GM23338 (cell line): ENCODE results near the gene PCDHGB3. TPM values are rescaled to one million over a fixed set of nuclear protein-coding genes. Genes with fewer than 3 reads are reported as not detected.

Source experiments
- ATAC-seq: fragments of 200-7000 bp; cut with Tn5 transposase; 3 replicates; pipeline ENCODE4 v1.9.1; 2020
- DNase-seq: peaks from one replicate; pipeline ENCODE4 v3.0.0-alpha.2; 2015; ENCODE audit warnings: low spot score
- H2AFZ ChIP-seq: fragments of 200-600 bp; sonication (generic); 2 replicates; pipeline ENCODE4 v1.8.0; 2016; ENCODE audit warnings: antibody characterized with exemption, mild to moderate bottlenecking, moderate library complexity
- H3F3A ChIP-seq: fragments of 200-600 bp; sonication (generic); replicated peaks from 2 replicates; pipeline ENCODE4 v1.8.0; 2017; ENCODE audit warnings: antibody characterized with exemption, mixed run types, low read depth
- H3K27ac ChIP-seq: fragments of 200-600 bp; sonication (generic); 2 replicates; pipeline ENCODE4 v1.6.1; 2016; ENCODE audit warnings: low read depth
- H3K27me3 ChIP-seq: fragments of 200-600 bp; sonication (generic); 2 replicates; pipeline ENCODE4 v1.8.0; 2016; ENCODE audit warnings: mild to moderate bottlenecking, mixed run types, moderate library complexity; ENCODE audit not compliant: insufficient read depth
- H3K36me3 ChIP-seq: fragments of 200-600 bp; sonication (generic); 2 replicates; pipeline ENCODE4 v1.8.0; 2016; ENCODE audit warnings: mild to moderate bottlenecking; ENCODE audit not compliant: insufficient read depth
- H3K4me1 ChIP-seq: fragments of 200-600 bp; sonication (generic); 2 replicates; pipeline ENCODE4 v1.8.0; 2016; ENCODE audit warnings: mild to moderate bottlenecking, moderate library complexity; ENCODE audit not compliant: insufficient read depth
- H3K4me2 ChIP-seq: fragments of 200-600 bp; sonication (generic); 2 replicates; pipeline ENCODE4 v1.7.1; 2017; ENCODE audit warnings: mixed run types
- H3K4me3 ChIP-seq: fragments of 200-600 bp; sonication (generic); 2 replicates; pipeline ENCODE4 v1.6.1; 2016; ENCODE audit warnings: mixed run types
- H3K79me2 ChIP-seq: fragments of 200-600 bp; sonication (generic); replicated peaks from 2 replicates; pipeline ENCODE4 v1.8.0; 2017; ENCODE audit warnings: mild to moderate bottlenecking; ENCODE audit not compliant: insufficient read depth
- H3K9me2 ChIP-seq: fragments of 200-600 bp; sonication (generic); 2 replicates; pipeline ENCODE4 v1.8.0; 2017; ENCODE audit not compliant: insufficient read depth
- H4K20me1 ChIP-seq: fragments of 200-600 bp; sonication (generic); replicated peaks from 2 replicates; pipeline ENCODE4 v1.8.0; 2017; ENCODE audit warnings: mild to moderate bottlenecking; ENCODE audit not compliant: insufficient read depth
- H3K27ac Mint-ChIP-seq: 2 replicates; pipeline ENCODE4 v1.8.0; 2020; ENCODE audit warnings: inconsistent platforms, mild to moderate bottlenecking, moderate library complexity, mixed read lengths
- H3K27me3 Mint-ChIP-seq: 3 replicates; pipeline ENCODE4 v1.8.0; 2022; ENCODE audit warnings: low read depth, mild to moderate bottlenecking, moderate library complexity, mixed read lengths, inconsistent platforms; ENCODE audit not compliant: insufficient read depth, poor library complexity
- H3K36me3 Mint-ChIP-seq: 3 replicates; pipeline ENCODE4 v1.8.0; 2021; ENCODE audit warnings: low read depth, mild to moderate bottlenecking, inconsistent platforms, moderate library complexity, mixed read lengths
- H3K4me1 Mint-ChIP-seq: 3 replicates; pipeline ENCODE4 v1.8.0; 2020; ENCODE audit warnings: mild to moderate bottlenecking, inconsistent platforms, mixed read lengths
- H3K4me3 Mint-ChIP-seq: 3 replicates; pipeline ENCODE4 v1.8.0; 2021; ENCODE audit warnings: moderate library complexity, mild to moderate bottlenecking, inconsistent platforms, mixed read lengths
- H3K9me3 Mint-ChIP-seq: 3 replicates; pipeline ENCODE4 v1.8.0; 2020; ENCODE audit warnings: moderate library complexity, mild to moderate bottlenecking, inconsistent platforms, mixed read lengths
- CREB1 ChIP-seq: fragments of 250-450 bp; sonication (Bioruptor Pico); IDR thresholded peaks from 2 replicates; pipeline ENCODE4 v1.5.0; 2020; ENCODE audit warnings: low read depth, mild to moderate bottlenecking, moderate library complexity
- CTCF ChIP-seq, 2 experiments: fragments of 200-600 bp in 1 of 2; sonication (generic) in 1 of 2; conservative IDR thresholded peaks; 2 replicates each; pipeline versions ENCODE4 v1.5.1 to v1.6.1; 2016 to 2017; ENCODE audit warnings: antibody characterized with exemption in 2 of 2, low read depth in 2 of 2, mild to moderate bottlenecking in 2 of 2, moderate library complexity in 1 of 2
- ETS1 ChIP-seq: IDR thresholded peaks from 2 replicates; pipeline ENCODE4 v1.6.1; 2016; ENCODE audit warnings: antibody characterized with exemption
- EZH2 ChIP-seq: fragments of 200-600 bp; sonication (generic); IDR thresholded peaks from one replicate; pipeline ENCODE4 v1.8.0; 2017; ENCODE audit warnings: antibody characterized with exemption, mild to moderate bottlenecking, low read depth; ENCODE audit not compliant: unreplicated experiment
- EZH2phosphoT487 ChIP-seq: fragments of 200-600 bp; sonication (generic); IDR thresholded peaks from one replicate; pipeline ENCODE4 v1.8.1; 2018; ENCODE audit warnings: antibody characterized with exemption; ENCODE audit not compliant: unreplicated experiment
- JUNB ChIP-seq: IDR thresholded peaks from one replicate; pipeline ENCODE4 v1.6.1; 2016; ENCODE audit warnings: antibody characterized with exemption; ENCODE audit not compliant: unreplicated experiment
- NANOG ChIP-seq: IDR thresholded peaks from 2 replicates; pipeline ENCODE4 v1.6.1; 2016; ENCODE audit warnings: antibody characterized with exemption, borderline replicate concordance
- POLR2AphosphoS5 ChIP-seq: IDR thresholded peaks from 2 replicates; pipeline ENCODE4 v1.6.1; 2016; ENCODE audit warnings: antibody characterized with exemption, low read depth
- REST ChIP-seq: IDR thresholded peaks from one replicate; pipeline ENCODE4 v1.6.1; 2018; ENCODE audit warnings: antibody characterized with exemption; ENCODE audit not compliant: unreplicated experiment
- STAT1 ChIP-seq: IDR thresholded peaks from one replicate; pipeline ENCODE4 v1.6.1; 2016; ENCODE audit warnings: antibody characterized with exemption; ENCODE audit not compliant: unreplicated experiment
- ZNF114 ChIP-seq: fragments of 250-450 bp; sonication (Bioruptor Pico); IDR thresholded peaks from 2 replicates; pipeline ENCODE4 v1.5.0; 2020; ENCODE audit warnings: mild to moderate bottlenecking, moderate library complexity
- ZNF331 ChIP-seq: fragments of 250-450 bp; sonication (Bioruptor Pico); IDR thresholded peaks from 2 replicates; pipeline ENCODE4 v1.5.0; 2020; ENCODE audit warnings: low read depth, mild to moderate bottlenecking, moderate library complexity
- ZNF462 ChIP-seq: fragments of 250-450 bp; sonication (Bioruptor Pico); IDR thresholded peaks from 2 replicates; pipeline ENCODE4 v1.5.0; 2020; ENCODE audit warnings: mild to moderate bottlenecking, moderate library complexity
- polyA plus RNA-seq: library from polyadenylated mRNA; unstranded; fragments of >200 nt; fragmentation: Nextera tagmentation; extraction: Ambion mirVana; gene quantifications from 2 replicates; pipeline ENCODE4 v1.2.1, GENCODE V29; 2016
- total RNA-seq: library from RNA; depleted of rRNA; stranded (reverse); fragments of >200 nt; shearing (Covaris generic); gene quantifications from 2 replicates; pipeline ENCODE4 v1.2.3, GENCODE V29; 2014

The PCDHGB3 gene
- total and polyA plus RNA-seq, 2 experiments from 2014 or later: 0.24 to 5.8 TPM

- peaks cover 58% of the 10 kb centered on the region for H3K9me3 Mint-ChIP-seq
Observed at GRCh38 chr5:141328231-141328630, 41.8 kb upstream of the PCDHGB3 start.

More at GRCh38 chr5:141328231-141328630, 41.8 kb upstream of the PCDHGB3 start:
- peaks cover 35% of the 10 kb centered on the region for H3K36me3 Mint-ChIP-seq
- H3K27me3 Mint-ChIP-seq: peaks cover 4% of the 10 kb centered on the region
- H3K4me2 ChIP-seq: no peak overlapping the region
- no peak overlapping the region for H3K27ac Mint-ChIP-seq
- no peak overlapping the region for H3K4me3 ChIP-seq
- no peak overlapping the region for H3K27ac ChIP-seq
- H3K4me1 ChIP-seq: no peaks in the 10 kb centered on the region
- no peak overlapping the region for H3K4me3 Mint-ChIP-seq
- no peaks in the 10 kb centered on the region for H3F3A ChIP-seq
- no peak overlapping the region for H2AFZ ChIP-seq
- H4K20me1 ChIP-seq: no peaks in the 10 kb centered on the region
- no peaks in the 10 kb centered on the region for H3K79me2 ChIP-seq
- ATAC-seq (no peak), DNase-seq (no peak)
- no peaks in the 10 kb centered on the region for H3K27me3 ChIP-seq
- 0 out of 2 replicates have a peak, but pooled peaks cover 6% of the 10 kb centered on the region for H3K9me2 ChIP-seq
- no peak for TF ChIP-seq ZNF462
- no peak for TF ChIP-seq STAT1
- no peak for TF ChIP-seq CREB1 (CRISPR knock-in tag)
- no peak for TF ChIP-seq ZNF331 (CRISPR knock-in tag)
- no peak for TF ChIP-seq ETS1
- TF ChIP-seq EZH2phosphoT487: no peak
- TF ChIP-seq POLR2AphosphoS5: no peak
- TF ChIP-seq JUNB: no peak
- no peak for TF ChIP-seq EZH2
- no peak for TF ChIP-seq ZNF114 (CRISPR knock-in tag)
- TF ChIP-seq NANOG: no peak
- no peak for TF ChIP-seq REST
- TF ChIP-seq CTCF (conservative IDR thresholded peaks at IDR 0.05; ENCODE audit: low read depth in 2 of 2): no peak
- H3K36me3 ChIP-seq: no peaks in the 10 kb centered on the region
- peaks cover 2% of the 10 kb centered on the region for H3K4me1 Mint-ChIP-seq
